Measurements from ENCODE around the gene ERICH4.
A peak's percentile ranks its signal among the peaks of the same experiment; 100 is the strongest.
"Not testable (repeated sequence)": the region's sequence is repeated elsewhere in the genome, so short reads cannot be mapped to it uniquely, and the experiment has no call there.

The ERICH4 gene

GRCh38 chr19:41434450-41434849, 8.5 kb upstream of the ERICH4 start:
- Mint-ChIP-seq H3K4me3 (no peak overlapping the region), H3K27ac (no peak overlapping the region), H3K4me1 (peaks cover 26% of the 10 kb centered on the region), H3K27me3 (ENCODE audit: low read depth, poor library complexity) (peaks cover 6% of the 10 kb centered on the region), H3K36me3 (ENCODE audit: low read depth) (peaks cover 27% of the 10 kb centered on the region), H3K9me3 (no peaks in the 10 kb centered on the region)
- no peak for DNase-seq
- TF ChIP-seq CTCF (IDR thresholded peaks at IDR 0.05): no peak

DNA sequence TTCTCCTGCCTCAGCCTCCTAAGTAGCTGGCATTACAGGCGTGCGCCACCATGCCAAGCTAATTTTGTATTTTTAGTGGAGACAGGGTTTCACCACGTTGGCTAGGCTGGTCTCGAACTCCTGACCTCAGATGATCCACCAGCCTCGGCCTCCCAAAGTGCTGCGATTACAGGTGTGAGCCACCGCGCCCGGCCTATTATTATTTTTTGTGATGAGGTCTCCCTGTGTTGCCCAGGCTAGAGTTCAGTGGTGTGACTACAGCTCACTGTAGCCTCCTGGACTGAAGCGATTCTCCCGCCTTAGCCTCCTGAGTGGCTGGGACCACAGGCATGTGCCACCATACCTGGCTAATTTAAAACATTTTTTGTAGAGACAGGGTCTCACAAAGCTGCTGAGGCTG, 7.6 kb upstream of the ERICH4 start:
- DNase-seq, H3K9me3 Mint-ChIP-seq, H3K27ac Mint-ChIP-seq, H3K4me3 Mint-ChIP-seq: not testable (repeated sequence)
- peaks cover 26% of the 10 kb centered on the region for H3K4me1 Mint-ChIP-seq
- peaks cover 12% of the 10 kb centered on the region for H3K27me3 Mint-ChIP-seq (ENCODE audit: low read depth, poor library complexity)
- H3K36me3 Mint-ChIP-seq (ENCODE audit: low read depth): peaks cover 27% of the 10 kb centered on the region

- Mint-ChIP-seq H3K4me3 (no peak overlapping the region), H3K27ac (peak overlapping the region; percentile 50), H3K36me3 (ENCODE audit: low read depth) (peaks cover 22% of the 10 kb centered on the region), H3K9me3 (no peaks in the 10 kb centered on the region), H3K4me1 (peaks cover 22% of the 10 kb centered on the region), H3K27me3 (ENCODE audit: low read depth, poor library complexity) (peaks cover 15% of the 10 kb centered on the region)
- TF ChIP-seq CTCF (IDR thresholded peaks at IDR 0.05): no peak
- no peak for DNase-seq
Observed at GRCh38 chr19:41435936-41436673, 6.9 kb upstream of the ERICH4 start.

GRCh38 chr19:41436674-41436951, 6.3 kb upstream of the ERICH4 start:
- TF ChIP-seq CTCF (IDR thresholded peaks at IDR 0.05): no peak
- Mint-ChIP-seq H3K27ac (peak overlapping the region; percentile 50), H3K27me3 (ENCODE audit: low read depth, poor library complexity) (peaks cover 18% of the 10 kb centered on the region), H3K4me3 (no peak overlapping the region), H3K9me3 (no peaks in the 10 kb centered on the region), H3K4me1 (peaks cover 17% of the 10 kb centered on the region), H3K36me3 (ENCODE audit: low read depth) (peaks cover 21% of the 10 kb centered on the region)
- no peak for DNase-seq

GRCh38 chr19:41437944-41438574, 4.9 kb upstream of the ERICH4 start:
- H3K4me1 Mint-ChIP-seq: peaks cover 6% of the 10 kb centered on the region
- H3K27me3 Mint-ChIP-seq (ENCODE audit: low read depth, poor library complexity): peaks cover 24% of the 10 kb centered on the region
- H3K4me3 Mint-ChIP-seq: peak overlapping the region; percentile 66
- H3K36me3 Mint-ChIP-seq (ENCODE audit: low read depth): peaks cover 11% of the 10 kb centered on the region
- no peaks in the 10 kb centered on the region for H3K9me3 Mint-ChIP-seq
- TF ChIP-seq CTCF (IDR thresholded peaks at IDR 0.05): no peak
- no peak for DNase-seq
- H3K27ac Mint-ChIP-seq: peak overlapping the region; percentile 71

GRCh38 chr19:41439441-41440222, 3.3 kb upstream of the ERICH4 start, which contains the start of gene DMAC2:
TSS of gene DMAC2 (minus strand) at chr19:41439912. CDS start at chr19:41439899, 13 bp downstream.
- DNase-seq: peak; percentile 92
- no peak within 1 kb of the TSS for H3K27ac Mint-ChIP-seq
- peaks cover 11% of the 10 kb centered on the region for H3K36me3 Mint-ChIP-seq (ENCODE audit: low read depth)
- H3K9me3 Mint-ChIP-seq: no peaks in the 10 kb centered on the region
- peak; percentile 14 for TF ChIP-seq CTCF (IDR thresholded peaks at IDR 0.05)
- H3K4me1 Mint-ChIP-seq: peaks cover 6% of the 10 kb centered on the region
- peaks cover 37% of the 10 kb centered on the region for H3K27me3 Mint-ChIP-seq (ENCODE audit: low read depth, poor library complexity)
- H3K4me3 Mint-ChIP-seq: no peak within 1 kb of the TSS

Measured in nephron progenitor cell (in vitro differentiated cells).